Measurements from ENCODE around the gene PRMT3.
"Not testable (repeated sequence)": the region's sequence is repeated elsewhere in the genome, so short reads cannot be mapped to it uniquely, and the experiment has no call there.

The PRMT3 gene

GRCh38 chr11:20457934-20458680 is 70.6 kb downstream of the PRMT3 start:
- DNase-seq = no peak

- no peak for DNase-seq
These were observed 71.6 kb downstream of the PRMT3 start for GRCh38 chr11:20458905-20459632.

GRCh38 chr11:20459865-20460264 is 72.3 kb downstream of the PRMT3 start:
- no peak for DNase-seq

- no peak for DNase-seq
These were observed 77.0 kb downstream of the PRMT3 start for GRCh38 chr11:20464518-20464917.

- DNase-seq = no peak
These were observed 80.1 kb downstream of the PRMT3 start for GRCh38 chr11:20467487-20468185.

- DNase-seq = no peak
These were observed 82.8 kb downstream of the PRMT3 start for GRCh38 chr11:20470348-20470747.

- DNase-seq = not testable (repeated sequence)
These were observed 84.4 kb downstream of the PRMT3 start for GRCh38 chr11:20471929-20472328.

GRCh38 chr11:20474176-20474881 is 86.8 kb downstream of the PRMT3 start:
- peak in 1 of 2 donors; percentile 19 for DNase-seq

GRCh38 chr11:20474882-20475517 is 87.5 kb downstream of the PRMT3 start:
- DNase-seq = no peak

GRCh38 chr11:20477418-20478090 is 90.0 kb downstream of the PRMT3 start:
- DNase-seq = no peak

- DNase-seq = no peak
These were observed 92.0 kb downstream of the PRMT3 start for GRCh38 chr11:20479513-20479912.

- no peak for DNase-seq
These were observed 96.4 kb downstream of the PRMT3 start for GRCh38 chr11:20483931-20484330.

- DNase-seq = not testable (repeated sequence)
These were observed 96.9 kb downstream of the PRMT3 start for GRCh38 chr11:20484416-20484815.

GRCh38 chr11:20488352-20488751 is 100.8 kb downstream of the PRMT3 start:
- no peak for DNase-seq

- DNase-seq = no peak
These were observed 102.4 kb downstream of the PRMT3 start for GRCh38 chr11:20489948-20490347.

GRCh38 chr11:20493340-20493739 is 105.8 kb downstream of the PRMT3 start:
- DNase-seq = no peak

GRCh38 chr11:20497124-20497792 is 109.7 kb downstream of the PRMT3 start:
- DNase-seq = no peak

- no peak for DNase-seq
These were observed 113.7 kb downstream of the PRMT3 start for GRCh38 chr11:20501252-20501651.

- no peak for DNase-seq
These were observed 114.5 kb downstream of the PRMT3 start for GRCh38 chr11:20501971-20502370.

GRCh38 chr11:20511982-20512381 is 124.5 kb downstream of the PRMT3 start:
- no peak for DNase-seq

GRCh38 chr11:20512869-20513268 is 125.4 kb downstream of the PRMT3 start:
- no peak for DNase-seq

Data from hippocampal formation (tissue), 2 donors.